Measurements from ENCODE around the gene TRIM50. TPM values are rescaled to one million over a fixed set of nuclear protein-coding genes. Genes with fewer than 3 reads are reported as not detected.

TRIM50 gene
- total and polyA plus RNA-seq, 8 donors, result 10.8 to 69.4 (median 31.7) TPM; not detected in 1

- H3K9me3 ChIP-seq, result peaks cover 0 to 3% (median 0%) of the 10 kb centered on the region in 4 donors
Measured at GRCh38 chr7:73353243-73353642, 25.4 kb upstream of the TRIM50 start.

DNA sequence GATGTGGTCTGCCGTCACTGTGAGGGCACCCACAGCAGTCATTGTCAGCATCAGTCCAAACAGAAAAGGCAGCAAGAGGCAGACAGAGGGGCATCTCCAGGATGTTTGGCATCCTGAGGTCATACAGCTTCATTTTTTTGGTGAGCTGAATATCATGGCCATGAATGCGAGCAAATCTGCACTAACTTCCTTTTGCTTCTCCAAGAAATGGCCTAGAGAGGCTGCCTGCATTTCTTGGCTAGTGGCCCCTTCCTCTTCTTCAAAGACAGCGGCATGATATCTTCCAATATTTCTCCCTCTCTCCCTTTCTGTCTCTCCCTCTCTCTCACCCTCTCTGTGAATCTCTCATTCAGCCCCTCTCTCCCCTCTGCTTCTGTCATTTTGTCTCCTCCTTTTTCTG lies 24.9 kb upstream of the TRIM50 start:
- WGBS, 5 donors, result 90 to 98% (median 94%) methylated on average over 3 of the region's 3 CpGs
- Histone ChIP-seq H3K27me3 (no peaks in the 10 kb centered on the region), H3K4me1 (peaks cover 0 to 5% (median 1%) of the 10 kb centered on the region in 4 donors), H3K36me3 (no peaks in the 10 kb centered on the region), H3K9me3 (peaks cover 0 to 3% (median 0%) of the 10 kb centered on the region in 4 donors), H3K27ac (no peak overlapping the region), H3K4me3 (no peak overlapping the region)
- intact Hi-C loops (cut with DNase I; ENCODE audit: low total_unique reads), result no loop called here
- no peak for DNase-seq
- no peak for TF ChIP-seq POLR2A (IDR thresholded peaks at IDR 0.05)
- TF ChIP-seq, protein P1, sequence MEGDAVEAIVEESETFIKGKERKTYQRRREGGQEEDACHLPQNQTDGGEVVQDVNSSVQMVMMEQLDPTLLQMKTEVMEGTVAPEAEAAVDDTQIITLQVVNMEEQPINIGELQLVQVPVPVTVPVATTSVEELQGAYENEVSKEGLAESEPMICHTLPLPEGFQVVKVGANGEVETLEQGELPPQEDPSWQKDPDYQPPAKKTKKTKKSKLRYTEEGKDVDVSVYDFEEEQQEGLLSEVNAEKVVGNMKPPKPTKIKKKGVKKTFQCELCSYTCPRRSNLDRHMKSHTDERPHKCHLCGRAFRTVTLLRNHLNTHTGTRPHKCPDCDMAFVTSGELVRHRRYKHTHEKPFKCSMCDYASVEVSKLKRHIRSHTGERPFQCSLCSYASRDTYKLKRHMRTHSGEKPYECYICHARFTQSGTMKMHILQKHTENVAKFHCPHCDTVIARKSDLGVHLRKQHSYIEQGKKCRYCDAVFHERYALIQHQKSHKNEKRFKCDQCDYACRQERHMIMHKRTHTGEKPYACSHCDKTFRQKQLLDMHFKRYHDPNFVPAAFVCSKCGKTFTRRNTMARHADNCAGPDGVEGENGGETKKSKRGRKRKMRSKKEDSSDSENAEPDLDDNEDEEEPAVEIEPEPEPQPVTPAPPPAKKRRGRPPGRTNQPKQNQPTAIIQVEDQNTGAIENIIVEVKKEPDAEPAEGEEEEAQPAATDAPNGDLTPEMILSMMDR (IDR thresholded peaks at IDR 0.05), result no peak
- no peak for TF ChIP-seq POLR2AphosphoS5 (IDR thresholded peaks at IDR 0.05)

More at GRCh38 chr7:73353243-73353642, 25.4 kb upstream of the TRIM50 start:
- peaks cover 0 to 10% (median 6%) of the 10 kb centered on the region in 4 donors for H3K4me1 ChIP-seq
- no peak overlapping the region for H3K27ac ChIP-seq
- H3K36me3 ChIP-seq, result no peaks in the 10 kb centered on the region
- TF ChIP-seq POLR2AphosphoS5 (IDR thresholded peaks at IDR 0.05), result no peak
- TF ChIP-seq EP300 (IDR thresholded peaks at IDR 0.05), result no peak
- TF ChIP-seq POLR2A (IDR thresholded peaks at IDR 0.05), result no peak
- TF ChIP-seq, protein P1 (IDR thresholded peaks at IDR 0.05), result no peak
- intact Hi-C loops (cut with DNase I; ENCODE audit: low total_unique reads), result no loop called here
- H3K4me3 ChIP-seq, result no peak overlapping the region
- WGBS, 5 donors, result 77 to 91% (median 86%) methylated on average over 6 of the region's 6 CpGs
- DNase-seq, result no peak
- H3K27me3 ChIP-seq, result no peaks in the 10 kb centered on the region

- Histone ChIP-seq H3K9me3 (peaks cover 0 to 3% (median 0%) of the 10 kb centered on the region in 4 donors), H3K27me3 (no peaks in the 10 kb centered on the region), H3K36me3 (no peaks in the 10 kb centered on the region), H3K4me3 (no peak overlapping the region), H3K27ac (no peak overlapping the region), H3K4me1 (no peaks in the 10 kb centered on the region)
- no peak for TF ChIP-seq EP300 (IDR thresholded peaks at IDR 0.05)
- intact Hi-C loops (cut with DNase I; ENCODE audit: low total_unique reads), result no loop called here
- DNase-seq, result no peak
- WGBS, 5 donors, result 66 to 80% (median 72%) methylated on average over 6 of the region's 6 CpGs
Measured at GRCh38 chr7:73351447-73352167, 23.7 kb upstream of the TRIM50 start.

DNA sequence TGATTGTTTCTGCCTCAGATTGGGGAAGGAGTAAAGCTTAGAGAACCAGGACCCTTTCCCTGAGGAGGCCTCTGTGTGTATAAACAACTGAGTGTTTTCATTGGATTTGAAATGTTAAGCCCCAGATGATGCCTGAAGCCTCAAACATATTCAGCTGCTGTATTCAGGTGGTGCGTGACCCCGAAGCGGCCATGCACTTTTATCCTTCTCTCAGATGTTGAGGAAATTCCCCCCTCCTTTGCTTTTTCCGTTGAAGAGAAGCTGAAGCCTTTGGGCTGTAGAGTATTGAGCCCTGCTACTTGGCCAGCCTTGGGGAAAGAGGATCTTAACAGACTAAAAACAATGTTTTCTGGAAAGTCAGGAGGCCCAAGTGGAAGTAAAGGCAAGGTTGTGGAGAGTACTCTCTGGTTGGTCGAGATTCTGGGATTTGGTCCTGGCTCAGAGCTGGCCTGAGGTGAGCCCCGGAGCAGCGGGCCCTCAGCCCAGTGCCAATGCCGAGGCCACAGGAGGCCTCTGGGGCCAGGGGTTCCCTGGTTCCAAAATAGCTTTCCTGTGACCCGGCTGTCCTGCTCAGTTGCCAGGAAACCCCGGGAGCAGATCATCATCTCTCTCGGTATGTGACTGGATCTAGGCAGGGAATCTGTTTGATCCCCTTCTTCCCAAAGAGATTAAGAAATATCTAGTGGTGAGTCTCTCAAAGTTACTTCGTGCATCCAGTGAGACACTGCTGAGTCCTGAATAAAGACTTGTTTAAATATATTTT lies 22.6 kb upstream of the TRIM50 start:
- Histone ChIP-seq H3K9me3 (peaks cover 0 to 3% (median 0%) of the 10 kb centered on the region in 4 donors), H3K27me3 (no peaks in the 10 kb centered on the region), H3K27ac (no peak overlapping the region), H3K4me3 (no peak overlapping the region), H3K4me1 (no peaks in the 10 kb centered on the region), H3K36me3 (no peaks in the 10 kb centered on the region)
- DNase-seq, result no peak
- intact Hi-C loops (cut with DNase I; ENCODE audit: low total_unique reads), result no loop called here
- WGBS, 5 donors, result 70 to 76% (median 72%) methylated on average over 12 of the region's 12 CpGs
- TF ChIP-seq, protein P1 (IDR thresholded peaks at IDR 0.05), result no peak
- TF ChIP-seq EP300 (IDR thresholded peaks at IDR 0.05) (no peak), POLR2AphosphoS5 (IDR thresholded peaks at IDR 0.05) (no peak), POLR2A (IDR thresholded peaks at IDR 0.05) (no peak)

All from stomach (tissue), 9 donors.